Effector memory CD8-positive, alpha-beta T cell (primary cell): ENCODE data around the gene CACNA2D3.

ENCODE experiments used
- ATAC-seq: fragments of 150-1000 bp; cut with Tn5 transposase; replicated peaks from 2 replicates; pipeline ENCODE4 v1.10.0; 2021; ENCODE audit warnings: mild to moderate bottlenecking, moderate library complexity
- DNase-seq, 3 experiments: peaks; one replicate each; pipeline ENCODE4 v3.0.0; 2021
- H3K27ac Mint-ChIP-seq, 2 donors: one replicate each; pipeline ENCODE4 v1.8.0; 2022; ENCODE audit warnings: mild to moderate bottlenecking in 2 of 2, mixed read lengths in 2 of 2, moderate library complexity in 2 of 2
- H3K27me3 Mint-ChIP-seq, 2 donors: one replicate each; pipeline ENCODE4 v1.8.0; 2022; ENCODE audit warnings: mixed read lengths in 2 of 2
- H3K36me3 Mint-ChIP-seq: one replicate; pipeline ENCODE4 v1.8.0; 2022; ENCODE audit warnings: mild to moderate bottlenecking, moderate library complexity, mixed read lengths; ENCODE audit not compliant: insufficient read depth
- H3K4me1 Mint-ChIP-seq, 2 donors: one replicate each; pipeline ENCODE4 v1.8.0; 2022; ENCODE audit warnings: low read depth in 2 of 2, mixed read lengths in 2 of 2
- H3K4me3 Mint-ChIP-seq, 2 donors: one replicate each; pipeline ENCODE4 v1.8.0; 2022; ENCODE audit warnings: mild to moderate bottlenecking in 2 of 2, mixed read lengths in 2 of 2, moderate library complexity in 2 of 2
- H3K9me3 Mint-ChIP-seq, 2 donors: one replicate each; pipeline ENCODE4 v1.8.0; 2022; ENCODE audit warnings: mixed read lengths in 2 of 2

Gene CACNA2D3

GRCh38 chr3:54192026-54192425 lies 69.7 kb downstream of the CACNA2D3 start:
- Mint-ChIP-seq H3K4me1 (no peaks in the 10 kb centered on the region), H3K4me3 (no peak overlapping the region), H3K27ac (no peak overlapping the region), H3K27me3 (no peaks in the 10 kb centered on the region), H3K9me3 (peaks cover 6 to 16% of the 10 kb centered on the region in 2 donors), H3K36me3 (no peaks in the 10 kb centered on the region)
- no peak for DNase-seq
- ATAC-seq, result no peak

- Mint-ChIP-seq H3K4me1 (no peaks in the 10 kb centered on the region), H3K9me3 (peaks cover 2 to 11% of the 10 kb centered on the region in 2 donors), H3K27ac (no peak overlapping the region), H3K27me3 (no peaks in the 10 kb centered on the region), H3K4me3 (no peak overlapping the region), H3K36me3 (no peaks in the 10 kb centered on the region)
- DNase-seq (no peak), ATAC-seq (no peak)
Measured at GRCh38 chr3:54193093-54193492, 70.7 kb downstream of the CACNA2D3 start.

- Mint-ChIP-seq H3K27me3 (no peaks in the 10 kb centered on the region), H3K4me1 (no peaks in the 10 kb centered on the region), H3K9me3 (peaks cover 0 to 5% of the 10 kb centered on the region in 2 donors), H3K4me3 (no peak overlapping the region), H3K27ac (no peak overlapping the region), H3K36me3 (no peaks in the 10 kb centered on the region)
- no peak for ATAC-seq
- DNase-seq, result no peak
Measured at GRCh38 chr3:54196360-54196991, 74.1 kb downstream of the CACNA2D3 start.

GRCh38 chr3:54197509-54197908 lies 75.2 kb downstream of the CACNA2D3 start:
- H3K27me3 Mint-ChIP-seq, result no peaks in the 10 kb centered on the region
- no peak overlapping the region for H3K4me3 Mint-ChIP-seq
- H3K27ac Mint-ChIP-seq, result no peak overlapping the region
- H3K9me3 Mint-ChIP-seq, result peaks cover 0 to 5% of the 10 kb centered on the region in 2 donors
- DNase-seq (no peak), ATAC-seq (no peak)
- no peaks in the 10 kb centered on the region for H3K36me3 Mint-ChIP-seq
- no peaks in the 10 kb centered on the region for H3K4me1 Mint-ChIP-seq

- Mint-ChIP-seq H3K9me3 (peaks cover 0 to 3% of the 10 kb centered on the region in 2 donors), H3K27ac (no peak overlapping the region), H3K4me1 (no peaks in the 10 kb centered on the region), H3K4me3 (no peak overlapping the region), H3K36me3 (no peaks in the 10 kb centered on the region), H3K27me3 (no peaks in the 10 kb centered on the region)
- no peak for ATAC-seq
- no peak for DNase-seq
Measured at GRCh38 chr3:54198556-54198955, 76.2 kb downstream of the CACNA2D3 start.

GRCh38 chr3:54202054-54202453 lies 79.7 kb downstream of the CACNA2D3 start:
- Mint-ChIP-seq H3K27ac (no peak overlapping the region), H3K4me1 (no peaks in the 10 kb centered on the region), H3K9me3 (peaks cover 2 to 7% of the 10 kb centered on the region in 2 donors), H3K4me3 (no peak overlapping the region), H3K27me3 (no peaks in the 10 kb centered on the region), H3K36me3 (no peaks in the 10 kb centered on the region)
- ATAC-seq (no peak), DNase-seq (no peak)

- Mint-ChIP-seq H3K27ac (no peak overlapping the region), H3K27me3 (no peaks in the 10 kb centered on the region), H3K9me3 (peaks cover 2 to 7% of the 10 kb centered on the region in 2 donors), H3K4me3 (no peak overlapping the region), H3K36me3 (no peaks in the 10 kb centered on the region), H3K4me1 (no peaks in the 10 kb centered on the region)
- DNase-seq (no peak), ATAC-seq (no peak)
Measured at GRCh38 chr3:54202651-54203248, 80.4 kb downstream of the CACNA2D3 start.

GRCh38 chr3:54206874-54207273 lies 84.5 kb downstream of the CACNA2D3 start:
- ATAC-seq, result no peak
- no peak for DNase-seq
- Mint-ChIP-seq H3K36me3 (no peaks in the 10 kb centered on the region), H3K4me3 (no peak overlapping the region), H3K9me3 (peaks cover 2 to 11% of the 10 kb centered on the region in 2 donors), H3K27ac (no peak overlapping the region), H3K4me1 (no peaks in the 10 kb centered on the region), H3K27me3 (no peaks in the 10 kb centered on the region)

- Mint-ChIP-seq H3K27me3 (no peaks in the 10 kb centered on the region), H3K4me1 (no peaks in the 10 kb centered on the region), H3K36me3 (no peaks in the 10 kb centered on the region), H3K27ac (no peak overlapping the region), H3K4me3 (no peak overlapping the region), H3K9me3 (peaks cover 4% of the 10 kb centered on the region in 2 donors)
- ATAC-seq (no peak), DNase-seq (no peak)
Measured at GRCh38 chr3:54211097-54211496, 88.7 kb downstream of the CACNA2D3 start.

- Mint-ChIP-seq H3K27ac (no peak overlapping the region), H3K9me3 (peaks cover 4% of the 10 kb centered on the region in 2 donors), H3K36me3 (no peaks in the 10 kb centered on the region), H3K27me3 (no peaks in the 10 kb centered on the region), H3K4me1 (no peaks in the 10 kb centered on the region), H3K4me3 (no peak overlapping the region)
- DNase-seq, result no peak
- ATAC-seq, result no peak
Measured at GRCh38 chr3:54212723-54213122, 90.4 kb downstream of the CACNA2D3 start.

GRCh38 chr3:54213907-54214306 lies 91.6 kb downstream of the CACNA2D3 start:
- DNase-seq (no peak), ATAC-seq (no peak)
- Mint-ChIP-seq H3K36me3 (no peaks in the 10 kb centered on the region), H3K27me3 (no peaks in the 10 kb centered on the region), H3K27ac (no peak overlapping the region), H3K9me3 (peaks cover 2 to 4% of the 10 kb centered on the region in 2 donors), H3K4me1 (no peaks in the 10 kb centered on the region), H3K4me3 (no peak overlapping the region)

- Mint-ChIP-seq H3K4me3 (no peak overlapping the region), H3K27ac (no peak overlapping the region), H3K36me3 (no peaks in the 10 kb centered on the region), H3K4me1 (no peaks in the 10 kb centered on the region), H3K9me3 (peaks cover 0 to 4% of the 10 kb centered on the region in 2 donors), H3K27me3 (no peaks in the 10 kb centered on the region)
- DNase-seq, result no peak
- no peak for ATAC-seq
Measured at GRCh38 chr3:54214845-54215244, 92.5 kb downstream of the CACNA2D3 start.

GRCh38 chr3:54215521-54215920 lies 93.2 kb downstream of the CACNA2D3 start:
- Mint-ChIP-seq H3K4me3 (no peak overlapping the region), H3K9me3 (peaks cover 0 to 4% of the 10 kb centered on the region in 2 donors), H3K4me1 (no peaks in the 10 kb centered on the region), H3K36me3 (no peaks in the 10 kb centered on the region), H3K27me3 (no peaks in the 10 kb centered on the region), H3K27ac (no peak overlapping the region)
- no peak for ATAC-seq
- DNase-seq, result no peak

GRCh38 chr3:54217828-54218227 lies 95.5 kb downstream of the CACNA2D3 start:
- Mint-ChIP-seq H3K36me3 (no peaks in the 10 kb centered on the region), H3K4me3 (no peak overlapping the region), H3K27ac (no peak overlapping the region), H3K9me3 (no peaks in the 10 kb centered on the region), H3K27me3 (no peaks in the 10 kb centered on the region), H3K4me1 (no peaks in the 10 kb centered on the region)
- no peak for DNase-seq
- ATAC-seq, result no peak
